NCI-H2227 treated with DMSO at 0.1 percent for 48 hours (cell line): Measurements from ENCODE around the gene SLC5A10.

Experiments used
- DNase-seq: peaks from one replicate; lab custom pipeline; 2025; lab: John Stamatoyannopoulos, UW

Gene SLC5A10

GRCh38 chr17:18985475-18985874, 33.5 kb downstream of the SLC5A10 start:
- no peak for DNase-seq

- no peak for DNase-seq
Observed at GRCh38 chr17:18986541-18987229, 34.7 kb downstream of the SLC5A10 start.

DNA sequence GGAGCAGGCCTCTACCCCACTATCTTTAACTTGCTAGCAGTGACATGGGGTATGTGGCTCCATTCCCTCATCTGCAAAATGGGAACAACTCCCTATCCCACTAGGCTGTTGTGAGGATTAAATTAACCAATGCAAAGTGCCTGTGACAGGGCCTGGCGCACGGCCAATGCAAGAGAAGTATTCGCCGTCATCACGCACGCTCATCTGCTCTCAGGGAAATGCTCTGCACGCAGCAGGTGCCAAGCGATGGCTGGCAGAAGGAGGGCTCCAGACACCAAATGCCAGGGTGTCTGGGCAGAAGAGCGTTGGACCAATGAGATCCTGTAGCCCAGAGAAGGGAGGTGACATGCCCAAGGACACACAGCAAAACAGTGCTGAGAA, 35.3 kb downstream of the SLC5A10 start:
- no peak for DNase-seq

- DNase-seq = no peak
Observed at GRCh38 chr17:18987862-18988545, 36.0 kb downstream of the SLC5A10 start.

DNA sequence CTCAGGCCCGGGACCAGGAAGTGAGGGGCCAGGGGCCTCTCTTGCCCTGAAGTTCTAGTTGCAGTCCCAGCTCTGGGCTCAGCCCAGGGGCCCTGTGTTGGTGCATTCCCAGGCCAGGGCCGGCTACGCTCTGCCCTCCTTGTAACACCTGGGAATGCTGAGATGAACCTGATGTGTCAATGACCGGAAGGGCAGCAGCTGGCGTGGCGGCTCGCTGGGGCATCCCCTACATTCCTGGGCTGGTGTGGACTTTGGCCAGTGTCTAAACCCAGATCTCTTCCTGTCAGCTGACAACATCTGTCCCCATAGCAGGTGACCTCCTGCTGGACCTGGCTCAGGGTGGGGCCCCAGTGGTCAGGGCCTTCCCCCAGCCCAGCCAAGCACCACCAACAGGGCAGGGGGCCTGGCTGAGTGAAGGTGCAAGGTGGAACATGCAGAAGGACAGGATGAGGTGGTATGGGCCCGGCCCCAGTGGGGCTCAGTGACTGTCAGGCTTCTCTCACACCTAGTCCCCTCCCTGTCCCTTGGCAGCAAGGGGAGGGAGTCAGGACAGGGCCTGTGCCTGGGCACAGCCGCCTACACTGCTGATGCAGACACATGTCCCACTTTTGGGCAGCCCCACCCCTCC, 36.7 kb downstream of the SLC5A10 start:
- DNase-seq = no peak

DNA sequence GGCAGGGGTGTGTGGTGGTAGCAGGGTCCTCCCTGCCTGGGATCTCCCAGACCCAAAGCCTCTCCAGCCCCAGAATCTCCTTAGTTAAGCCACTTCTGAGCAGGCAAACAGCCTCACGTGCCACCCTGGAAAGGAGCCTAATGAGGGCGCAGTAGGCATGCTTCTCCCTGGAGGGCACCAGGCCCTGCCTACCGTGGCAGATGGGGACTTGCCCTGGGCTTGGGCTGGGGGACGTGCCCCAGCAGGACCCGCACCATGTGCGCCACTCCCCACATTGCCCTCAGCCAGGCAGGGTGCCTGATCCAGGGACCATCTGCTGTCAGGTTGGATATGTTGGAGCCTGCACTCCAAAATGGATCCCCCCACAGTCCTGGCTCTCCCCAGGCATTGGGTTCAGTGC, 38.4 kb downstream of the SLC5A10 start:
- DNase-seq = no peak

DNA sequence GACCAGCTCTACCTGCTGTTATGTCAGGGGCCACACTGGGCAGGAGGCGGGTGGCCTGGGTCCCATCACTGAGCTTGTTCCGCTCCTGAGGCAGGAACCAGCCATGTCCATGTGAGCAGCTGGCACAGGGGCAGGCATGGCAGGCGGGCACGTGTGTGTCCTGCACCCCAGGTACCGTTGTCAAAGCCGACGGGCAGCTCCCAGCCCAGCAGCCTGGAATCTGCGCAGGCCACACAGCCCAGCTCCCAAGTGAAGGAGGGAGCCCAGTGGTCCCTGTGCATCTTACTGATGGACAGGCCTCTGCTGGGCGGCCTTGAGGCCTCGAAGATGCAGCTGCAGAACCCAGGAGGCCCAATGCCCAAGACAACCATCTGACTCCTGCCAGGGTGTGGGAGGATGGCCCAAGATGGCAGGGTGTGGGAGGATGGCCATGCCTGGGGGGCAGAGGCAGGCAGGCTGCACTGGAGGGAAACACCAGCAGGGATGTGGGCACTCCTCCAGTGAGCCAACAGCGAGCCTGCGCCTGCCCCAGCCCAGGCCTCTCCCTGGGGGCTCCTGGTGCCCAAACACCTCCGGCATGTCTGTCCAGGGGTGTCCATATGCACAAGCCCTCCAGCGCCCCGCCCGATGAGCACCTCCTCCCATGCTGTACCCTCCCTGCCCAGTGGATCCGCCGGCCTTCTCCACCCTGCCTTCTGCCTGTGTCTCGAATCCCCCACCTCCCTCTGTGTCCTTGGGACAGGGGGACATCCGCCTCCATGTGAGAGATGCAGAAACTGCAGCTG, 39.8 kb downstream of the SLC5A10 start:
- no peak for DNase-seq

GRCh38 chr17:18992454-18993130, 40.6 kb downstream of the SLC5A10 start:
- no peak for DNase-seq

DNA sequence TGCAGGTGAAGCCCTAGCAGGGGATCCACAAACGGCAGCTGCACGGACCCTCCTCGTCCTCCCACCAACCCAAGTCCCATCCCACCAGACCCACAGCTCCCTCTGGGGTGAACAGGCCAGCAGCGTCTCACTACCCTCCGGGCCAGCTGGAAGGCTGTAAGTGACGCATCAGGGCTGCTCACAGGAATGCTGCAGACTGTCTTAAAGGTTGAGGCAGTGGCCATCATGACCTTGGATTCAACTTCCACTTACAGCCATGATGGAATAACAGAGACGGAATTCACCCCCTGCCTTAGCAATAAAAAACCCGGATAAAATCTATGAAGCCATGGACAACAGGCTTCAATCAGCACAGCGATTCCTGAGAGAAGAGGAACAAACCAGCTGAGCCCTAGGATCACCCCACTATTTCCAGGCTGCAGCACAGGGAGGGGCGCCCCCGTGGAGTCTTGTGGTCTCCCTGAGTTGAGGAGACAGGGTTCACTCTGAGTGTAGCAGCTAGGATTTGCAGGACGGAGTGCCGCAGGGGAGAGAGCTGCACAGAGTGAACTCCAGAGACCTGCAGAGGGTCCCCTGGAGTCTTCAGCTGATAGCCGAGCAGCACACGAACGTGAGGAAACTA, 42.1 kb downstream of the SLC5A10 start:
- DNase-seq = no peak

GRCh38 chr17:18994631-18995030, 42.7 kb downstream of the SLC5A10 start:
- DNase-seq = no peak

- DNase-seq = no peak
Observed at GRCh38 chr17:18995220-18995619, 43.3 kb downstream of the SLC5A10 start.

DNA sequence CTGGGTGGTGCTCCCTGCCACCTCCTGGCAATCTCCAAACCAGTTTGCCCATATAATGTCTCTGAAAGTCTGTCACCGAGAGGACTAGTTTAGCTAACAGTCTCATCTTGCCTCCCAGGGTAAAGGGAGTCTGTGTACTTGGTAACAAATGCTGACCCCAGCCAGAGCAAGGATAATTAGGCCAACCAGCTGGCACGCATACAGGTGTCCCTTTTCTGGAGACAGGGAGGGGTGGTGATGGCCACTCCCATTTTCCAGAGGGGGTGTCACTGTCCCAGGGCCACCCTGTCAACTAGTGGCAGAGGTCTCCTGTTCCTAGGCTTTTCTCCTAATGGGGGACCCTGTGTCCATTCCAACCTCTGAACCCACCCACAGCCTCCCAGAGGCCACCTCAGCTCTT, 44.5 kb downstream of the SLC5A10 start:
- no peak for DNase-seq

DNA sequence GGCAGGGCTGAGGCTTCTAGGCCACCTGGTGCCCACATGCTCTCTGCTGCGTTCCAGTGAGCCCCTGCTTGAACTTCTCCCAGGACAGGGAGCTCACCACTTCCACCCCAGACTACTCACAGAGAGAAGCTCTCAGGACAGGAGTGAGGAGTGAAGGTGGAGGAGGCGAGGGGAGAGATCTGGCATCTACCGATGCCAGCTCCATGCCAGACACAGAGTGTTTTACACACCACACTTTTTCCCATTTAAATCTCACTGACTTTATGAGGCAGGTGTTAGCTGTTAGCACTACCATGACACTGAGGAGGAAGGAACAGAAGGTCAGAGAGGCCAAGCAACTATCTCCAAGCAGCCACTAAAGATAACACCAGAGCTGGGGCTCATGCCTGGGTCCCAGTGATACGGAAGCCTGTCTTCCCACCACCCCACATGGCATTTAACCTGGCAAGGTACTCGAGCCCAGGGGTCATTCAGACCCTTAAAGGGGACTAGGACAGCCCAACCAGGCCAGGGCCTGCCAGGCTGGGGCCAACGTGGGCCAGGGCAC, 45.8 kb downstream of the SLC5A10 start:
- no peak for DNase-seq

- no peak for DNase-seq
Observed at GRCh38 chr17:18999394-18999793, 47.4 kb downstream of the SLC5A10 start.

DNA sequence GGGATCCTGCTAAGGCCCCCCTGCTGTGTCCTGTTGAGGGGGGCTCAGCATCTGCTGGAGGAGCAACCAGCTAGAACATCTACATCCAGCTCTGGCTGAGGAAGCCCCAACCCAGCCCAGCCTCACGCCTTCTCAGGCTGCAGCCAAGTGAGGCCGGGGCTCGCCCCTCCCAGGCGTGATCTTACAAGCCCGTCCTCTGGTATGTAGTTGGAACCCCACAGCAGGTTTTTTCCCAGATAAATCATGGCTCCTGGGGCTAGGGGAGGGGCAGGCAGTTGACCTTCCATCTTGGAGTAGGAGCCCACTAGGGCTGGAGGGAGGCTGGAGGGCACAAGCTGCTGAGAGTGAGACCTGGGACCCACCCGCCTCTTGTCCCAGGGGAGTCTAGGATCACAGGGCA, 47.9 kb downstream of the SLC5A10 start:
- DNase-seq = no peak

GRCh38 chr17:19000531-19001325, 48.8 kb downstream of the SLC5A10 start:
- DNase-seq = no peak

- DNase-seq = no peak
Observed at GRCh38 chr17:19001907-19002590, 50.1 kb downstream of the SLC5A10 start.

DNA sequence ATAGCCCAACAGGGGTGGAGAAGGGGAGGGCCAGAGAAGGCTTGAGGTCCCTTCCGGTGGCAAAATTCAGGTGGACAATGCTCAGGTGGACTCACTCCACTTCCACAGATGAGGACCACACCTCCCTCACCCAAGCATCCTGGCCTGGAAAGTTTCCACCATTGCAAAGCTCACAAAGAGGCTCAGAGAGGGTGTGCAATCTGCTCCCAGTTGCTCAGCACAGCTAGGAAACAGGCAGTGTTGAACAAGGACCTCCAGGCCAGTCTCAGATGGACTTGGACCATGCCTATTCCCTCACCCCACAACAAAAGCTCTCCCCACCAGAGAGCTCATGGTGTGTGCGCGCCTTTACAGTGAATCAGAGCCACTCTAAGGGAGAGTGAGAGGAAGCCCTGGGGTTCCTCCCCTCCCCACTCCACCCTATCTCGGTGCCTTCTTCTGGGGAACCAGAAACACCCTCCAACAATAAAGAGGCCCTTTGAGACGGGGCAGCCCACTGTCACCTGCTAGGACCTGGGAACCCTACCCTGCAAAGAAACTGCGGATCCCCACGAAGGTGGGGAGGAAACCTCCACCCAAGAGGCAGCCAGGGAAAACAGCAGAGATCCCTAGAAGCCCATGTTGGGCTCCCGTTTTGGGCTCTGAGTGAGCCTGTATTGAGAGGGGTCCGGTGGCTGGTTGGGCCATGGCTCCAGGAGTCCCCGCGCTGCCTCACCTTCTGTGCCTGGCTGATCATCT, 51.0 kb downstream of the SLC5A10 start:
- no peak for DNase-seq
